Urinary bladder (tissue), 4 donors: ENCODE data around the gene XCR1. TPM values are rescaled to one million over a fixed set of nuclear protein-coding genes. Genes with fewer than 3 reads are reported as not detected.

Source experiments
- DNase-seq: peaks from one replicate; pipeline ENCODE4 v3.0.0-alpha.2; 2015; ENCODE audit errors: extremely low spot score
- H3K27ac ChIP-seq: one replicate; pipeline ENCODE4 v1.5.1; 2013; ENCODE audit warnings: low read depth, mild to moderate bottlenecking, moderate library complexity
- H3K36me3 ChIP-seq: one replicate; pipeline ENCODE4 v1.6.1; 2013; ENCODE audit warnings: mild to moderate bottlenecking, moderate library complexity; ENCODE audit not compliant: insufficient read depth
- H3K4me1 ChIP-seq: one replicate; pipeline ENCODE4 v1.6.1; 2013; ENCODE audit warnings: mild to moderate bottlenecking, moderate library complexity; ENCODE audit not compliant: insufficient read depth
- H3K4me3 ChIP-seq: one replicate; pipeline ENCODE4 v1.5.1; 2013; ENCODE audit warnings: low read depth, low read length
- WGBS: extraction: QIAGEN DNeasy Blood & Tissue Kit; methylation state at CpG from one replicate; pipeline ENCODE4 v1.1.7; 2013; 5-methylcytosine and 5-hydroxymethylcytosine counted together
- polyA plus RNA-seq: library from polyadenylated mRNA; stranded (reverse); fragments of 200-250 nt; gene quantifications from one replicate; pipeline ENCODE4 v1.2.3, GENCODE V29; 2013
- total RNA-seq: library from RNA; depleted of rRNA; stranded (reverse); fragments of >200 nt; gene quantifications from one replicate; pipeline ENCODE4 v1.2.3, GENCODE V29; 2014
- donor health status: healthy with polysubstance abuse.
- donor health status: healthy.

XCR1 gene
- total and polyA plus RNA-seq, 2 donors: 0.77 to 1.0 TPM

DNA sequence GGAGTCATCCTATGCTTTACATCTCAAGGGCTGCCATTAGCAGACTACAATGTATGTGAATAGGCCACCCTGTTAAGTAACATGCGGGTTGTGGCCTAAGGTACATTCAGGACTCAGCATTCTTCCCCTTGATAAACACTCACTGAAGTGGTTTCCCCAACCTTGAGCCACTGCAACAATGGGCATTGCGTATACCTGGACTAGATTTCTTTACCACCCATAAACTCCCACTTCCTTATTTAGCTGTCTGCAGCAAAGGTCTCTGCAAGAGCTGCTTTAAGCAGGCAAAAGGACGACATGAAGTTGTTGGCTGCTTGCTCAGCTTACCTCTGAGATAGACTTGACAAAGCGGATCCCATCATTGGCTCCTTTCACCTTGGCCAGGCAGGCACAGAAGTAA is 47.9 kb downstream of the XCR1 start:
- no peaks in the 10 kb centered on the region for H3K36me3 ChIP-seq
- H3K4me3 ChIP-seq: no peak overlapping the region
- no peak overlapping the region for H3K27ac ChIP-seq
- DNase-seq: no peak
- 89% methylated on average over 4 of the region's 4 CpGs for WGBS
- H3K4me1 ChIP-seq: no peaks in the 10 kb centered on the region

DNA sequence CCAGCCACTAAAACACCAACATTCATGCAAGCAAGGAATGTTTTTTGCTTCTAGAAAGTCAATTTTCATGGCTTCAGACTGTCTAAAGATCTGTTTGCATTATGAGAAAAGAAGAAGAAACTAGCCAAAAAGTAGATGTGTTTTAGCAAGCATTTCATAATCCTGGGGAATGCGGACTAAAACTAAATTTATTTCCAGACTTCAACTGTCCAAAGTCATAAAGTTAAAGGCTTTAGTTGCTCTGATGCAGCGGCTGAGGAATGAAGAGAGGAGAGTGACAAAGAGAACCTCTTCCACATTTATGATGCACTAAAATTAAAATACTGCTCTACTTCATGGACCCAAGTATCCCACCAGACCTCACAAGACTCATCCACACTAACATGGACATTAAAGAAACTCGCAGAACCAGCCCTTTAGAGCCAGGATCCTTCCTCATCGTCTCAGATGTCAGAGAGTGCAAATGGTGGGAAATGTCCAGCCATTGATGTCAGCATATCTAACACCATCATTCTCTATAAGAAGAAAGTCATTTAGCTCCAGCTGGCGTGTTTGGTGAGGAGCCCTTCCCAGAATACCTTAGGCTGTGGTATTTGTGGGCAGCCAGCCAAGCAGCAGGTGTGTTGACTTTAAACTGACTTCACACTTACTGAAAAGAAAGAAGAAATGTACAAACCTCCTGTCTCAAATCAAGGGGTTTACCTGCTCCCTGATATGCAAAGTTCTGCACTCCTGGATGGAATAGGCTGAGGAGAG is 49.1 kb downstream of the XCR1 start:
- H3K27ac ChIP-seq: no peak overlapping the region

DNA sequence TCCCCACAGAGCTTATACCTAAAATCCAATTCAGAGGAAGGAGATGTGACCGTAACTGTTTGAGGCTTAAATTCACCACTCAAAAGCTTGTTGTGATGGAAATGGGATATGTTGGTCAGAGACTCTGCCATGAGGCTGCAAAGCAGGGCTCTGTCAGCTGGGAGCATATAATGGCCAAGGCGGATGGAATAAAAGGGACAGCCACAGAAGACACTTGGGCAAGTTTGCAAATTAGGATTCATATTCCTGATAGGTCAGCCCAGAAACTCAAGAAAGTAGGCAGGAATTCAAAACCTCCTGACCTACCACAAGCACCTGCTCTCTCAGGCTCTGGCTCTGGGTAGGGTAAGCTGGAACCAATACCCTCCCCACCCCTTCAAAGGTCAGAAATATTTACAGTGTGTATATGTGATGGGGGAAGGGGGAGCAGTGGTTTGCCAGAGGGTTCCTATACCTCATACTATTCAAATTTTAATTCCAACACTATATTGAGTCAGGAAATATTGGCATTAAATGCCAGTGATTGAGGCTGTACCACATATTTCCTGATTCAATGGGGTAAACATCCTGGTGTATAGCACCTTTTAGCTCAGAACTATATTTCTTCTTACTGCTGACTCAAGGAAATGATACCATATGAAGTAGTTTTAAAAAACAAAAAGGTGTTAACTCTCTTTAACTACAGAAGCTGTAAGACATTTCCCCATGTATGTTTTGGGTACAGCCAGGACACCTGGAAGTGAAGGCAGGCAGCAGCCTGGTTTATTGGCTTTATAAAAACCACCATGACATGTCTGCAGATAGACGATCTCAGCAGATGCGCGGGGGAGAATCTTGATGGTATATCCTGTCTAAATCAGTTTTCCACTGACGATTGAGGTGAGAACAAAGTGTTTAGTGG is 50.8 kb downstream of the XCR1 start:
- 74% methylated on average over 6 of the region's 6 CpGs for WGBS
- Histone ChIP-seq H3K4me3 (no peak overlapping the region), H3K4me1 (no peaks in the 10 kb centered on the region)

More for the DNA sequence above, 49.1 kb downstream of the XCR1 start:
- Histone ChIP-seq H3K4me1 (no peaks in the 10 kb centered on the region), H3K36me3 (no peaks in the 10 kb centered on the region), H3K4me3 (no peak overlapping the region)
- no peak for DNase-seq
- 72% methylated on average over 5 of the region's 5 CpGs for WGBS

DNA sequence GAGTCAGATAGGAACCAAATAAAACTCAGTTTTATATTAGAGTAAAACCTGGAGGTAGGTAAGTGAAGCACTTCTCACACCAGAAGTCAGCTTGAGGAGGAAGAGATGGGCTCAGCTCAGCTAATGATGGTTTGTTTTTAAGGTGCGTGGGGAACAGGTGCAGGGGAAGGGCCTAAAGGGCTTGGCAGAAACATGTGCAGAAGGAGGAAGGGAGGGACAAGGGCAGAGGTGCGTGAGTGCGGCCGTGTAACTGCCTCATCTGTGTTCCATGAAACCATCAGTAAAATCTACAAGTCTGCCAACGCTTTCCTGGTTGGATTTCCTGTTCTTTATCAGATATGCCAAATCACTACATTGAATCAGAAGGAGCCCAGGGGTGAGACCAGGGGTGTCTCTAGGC is 51.6 kb downstream of the XCR1 start:
- Histone ChIP-seq H3K36me3 (no peaks in the 10 kb centered on the region), H3K4me1 (no peaks in the 10 kb centered on the region), H3K4me3 (no peak overlapping the region), H3K27ac (no peak overlapping the region)
- WGBS: 74% methylated on average over 5 of the region's 5 CpGs
- no peak for DNase-seq

More for the DNA sequence above, 50.8 kb downstream of the XCR1 start:
- no peak for DNase-seq
- Histone ChIP-seq H3K36me3 (no peaks in the 10 kb centered on the region), H3K27ac (no peak overlapping the region)

DNA sequence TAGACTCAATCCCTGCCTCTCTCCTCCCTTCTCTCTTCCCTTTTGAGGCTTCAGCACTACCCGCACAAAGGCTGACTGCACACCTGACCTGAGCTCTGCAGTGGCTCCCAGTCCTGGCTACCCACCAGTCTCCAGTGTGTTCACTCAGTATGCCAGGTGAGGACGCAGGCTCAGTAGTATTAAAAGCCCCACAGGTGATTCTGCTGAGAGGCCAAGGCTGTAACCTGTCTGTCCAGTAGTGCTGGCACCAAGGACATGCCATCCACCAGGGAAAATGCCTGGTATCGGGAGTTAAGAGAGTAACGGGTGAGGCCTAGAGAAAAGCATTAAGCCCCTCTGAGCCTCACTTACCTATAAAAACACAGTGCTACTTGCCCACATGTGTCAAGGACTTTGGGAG is 52.6 kb downstream of the XCR1 start:
- no peak overlapping the region for H3K27ac ChIP-seq
- H3K4me3 ChIP-seq: no peak overlapping the region
- WGBS: 92% methylated on average over 4 of the region's 4 CpGs
- no peaks in the 10 kb centered on the region for H3K4me1 ChIP-seq
- no peak for DNase-seq
- H3K36me3 ChIP-seq: no peaks in the 10 kb centered on the region

DNA sequence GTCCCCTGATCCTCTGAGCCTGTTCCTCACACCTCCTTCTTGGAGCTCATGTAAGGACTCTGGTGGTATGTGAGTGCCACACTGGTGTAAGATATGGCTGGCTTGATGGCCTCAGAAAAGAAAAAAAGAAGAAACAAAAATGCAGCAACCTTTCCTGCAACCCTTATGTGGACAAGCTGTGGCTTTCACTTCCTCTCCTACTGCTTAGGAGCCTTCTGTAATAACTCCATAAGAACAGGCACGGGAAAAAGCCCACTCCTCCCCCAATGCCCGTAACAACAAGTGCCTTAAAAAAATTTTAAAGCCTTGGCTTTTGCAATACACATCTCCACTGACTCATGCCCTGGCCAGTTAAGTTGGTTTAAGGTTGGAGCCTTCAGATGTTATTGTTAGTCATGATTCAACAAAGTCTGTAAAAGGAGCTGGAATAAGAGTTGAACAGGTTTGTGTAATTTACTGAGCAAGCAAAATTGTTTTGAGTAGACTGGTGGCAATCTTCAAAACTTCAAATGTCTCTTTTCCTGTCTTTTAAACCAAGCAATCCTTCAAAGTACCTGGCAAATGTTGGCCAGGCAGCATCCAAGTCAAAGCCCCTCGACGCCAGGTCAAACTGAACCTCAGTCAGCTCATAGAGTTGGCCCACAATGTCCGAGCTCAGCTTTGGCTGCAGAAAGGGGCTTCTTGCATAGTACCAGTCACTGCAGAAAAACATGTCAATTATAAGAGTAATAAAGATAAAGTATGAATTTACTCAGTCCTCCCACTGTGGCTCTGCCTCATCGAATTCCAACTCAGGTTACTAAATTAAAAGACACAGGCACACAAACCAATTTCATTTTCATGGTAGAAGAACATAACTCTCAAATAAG is 54.5 kb downstream of the XCR1 start:
- WGBS: 47% methylated on average over 6 of the region's 6 CpGs
- Histone ChIP-seq H3K27ac (no peak overlapping the region), H3K4me3 (no peak overlapping the region), H3K4me1 (no peaks in the 10 kb centered on the region), H3K36me3 (peaks cover 3% of the 10 kb centered on the region)
- no peak for DNase-seq

DNA sequence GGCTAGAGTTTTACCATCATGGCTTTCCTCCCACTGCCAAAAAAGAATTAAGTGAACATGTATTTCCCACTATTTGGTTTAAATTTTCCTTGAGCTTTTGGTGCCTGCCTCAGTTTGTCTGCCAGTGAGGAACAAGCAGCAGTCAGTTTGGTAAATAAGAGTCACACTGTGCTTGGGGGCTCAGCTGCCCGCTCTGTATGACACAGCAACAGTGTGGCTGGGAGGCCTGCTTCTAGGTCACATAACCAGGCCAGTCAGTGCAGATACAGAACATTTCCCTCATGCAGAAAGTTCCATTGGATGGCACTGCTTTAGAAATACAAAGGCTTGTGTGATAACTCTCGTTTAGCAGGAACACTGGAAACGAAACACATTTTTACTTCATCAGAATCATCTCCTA is 57.3 kb downstream of the XCR1 start:
- no peak overlapping the region for H3K4me3 ChIP-seq
- DNase-seq: no peak
- H3K36me3 ChIP-seq: peaks cover 6% of the 10 kb centered on the region
- no peak overlapping the region for H3K27ac ChIP-seq
- 95% methylated on average over 3 of the region's 3 CpGs for WGBS
- no peaks in the 10 kb centered on the region for H3K4me1 ChIP-seq

DNA sequence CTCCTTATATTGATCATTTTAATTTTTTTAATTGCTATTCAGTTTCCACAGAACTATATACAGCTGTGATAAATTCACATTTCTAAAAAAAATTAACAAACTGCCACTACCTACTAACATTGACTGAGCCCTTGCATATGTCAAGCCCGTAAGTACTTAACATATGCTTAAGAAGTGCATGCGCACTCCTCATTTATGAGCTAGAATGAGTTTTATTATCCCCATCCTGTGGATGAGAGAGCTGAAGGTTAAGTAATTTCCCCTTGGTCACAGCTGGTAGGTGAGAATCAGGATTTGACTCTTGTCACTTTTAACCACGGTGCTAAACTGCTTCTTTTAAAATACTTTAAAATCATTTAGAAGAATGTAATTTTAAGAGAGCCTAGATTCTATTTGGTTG is 58.2 kb downstream of the XCR1 start:
- Histone ChIP-seq H3K4me1 (no peaks in the 10 kb centered on the region), H3K4me3 (no peak overlapping the region), H3K27ac (no peak overlapping the region), H3K36me3 (peaks cover 6% of the 10 kb centered on the region)
- no peak for DNase-seq
- 80% methylated on average over 3 of the region's 3 CpGs for WGBS

DNA sequence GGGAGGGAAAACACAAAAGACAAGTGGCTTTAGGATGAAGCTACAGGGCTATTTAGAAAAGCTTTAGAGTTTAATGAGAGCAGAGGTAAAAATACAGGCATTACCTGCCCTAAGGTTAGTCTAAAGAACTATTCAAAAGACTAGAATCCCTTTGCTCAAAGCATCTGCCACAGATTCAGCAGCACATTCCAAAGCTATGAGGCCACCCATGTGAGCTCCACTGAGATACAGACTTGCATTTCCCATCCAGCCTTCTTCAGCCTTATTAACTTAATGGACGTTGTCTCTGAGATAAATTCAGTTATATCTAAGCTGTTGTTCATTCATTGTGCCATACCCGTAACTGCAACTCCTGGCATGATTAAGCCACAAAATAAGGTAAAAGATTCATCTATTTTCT is 58.6 kb downstream of the XCR1 start:
- H3K4me1 ChIP-seq: no peaks in the 10 kb centered on the region

DNA sequence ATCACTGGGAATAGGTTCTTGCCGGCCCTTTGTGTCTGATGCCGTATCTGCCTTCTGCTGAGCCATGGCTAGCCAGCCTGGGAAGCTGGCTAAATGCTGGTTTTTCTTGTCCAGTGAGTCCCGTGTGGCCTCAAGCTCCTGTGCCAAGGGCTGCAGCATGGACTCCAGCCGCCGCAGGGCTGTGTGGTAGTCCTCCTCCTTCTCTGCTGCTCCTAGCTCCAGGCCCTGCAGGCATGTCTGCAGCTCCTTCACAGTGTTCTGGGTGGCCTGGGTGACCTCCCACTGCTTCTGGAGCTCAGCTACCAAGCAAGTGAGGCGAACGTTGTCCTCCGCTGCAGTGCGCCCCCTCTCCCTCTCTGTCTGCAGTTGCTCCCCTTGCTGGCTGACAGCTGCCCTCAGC is 59.1 kb downstream of the XCR1 start:
- Histone ChIP-seq H3K36me3 (peaks cover 6% of the 10 kb centered on the region), H3K27ac (no peak overlapping the region), H3K4me1 (no peaks in the 10 kb centered on the region), H3K4me3 (no peak overlapping the region)
- DNase-seq: no peak
- 82% methylated on average over 9 of the region's 9 CpGs for WGBS

More for the DNA sequence above, 58.6 kb downstream of the XCR1 start:
- Histone ChIP-seq H3K4me3 (no peak overlapping the region), H3K36me3 (peaks cover 6% of the 10 kb centered on the region), H3K27ac (no peak overlapping the region)
- 46% methylated on average over 2 of the region's 2 CpGs for WGBS
- no peak for DNase-seq

DNA sequence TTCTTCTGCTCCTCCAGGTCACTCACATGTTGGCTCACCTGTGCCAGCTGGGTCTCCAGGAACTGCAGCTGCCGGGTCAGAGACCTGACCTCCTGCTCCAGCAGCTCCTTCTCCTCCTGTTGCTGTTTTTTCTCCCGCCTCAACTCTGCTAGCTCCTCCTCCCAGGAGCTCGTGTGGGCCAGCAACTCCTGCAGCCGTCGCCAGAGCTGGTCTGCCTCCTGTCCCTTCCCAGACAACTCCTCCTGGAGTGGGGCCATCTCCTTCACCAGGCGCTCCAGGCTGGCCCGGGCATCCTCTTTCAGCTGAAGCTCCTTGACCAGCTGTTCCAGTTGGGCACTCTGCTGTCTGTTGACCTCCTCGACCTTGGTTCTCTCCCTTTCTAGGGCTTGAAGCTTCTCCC is 59.6 kb downstream of the XCR1 start:
- Histone ChIP-seq H3K36me3 (peaks cover 6% of the 10 kb centered on the region), H3K4me1 (no peaks in the 10 kb centered on the region)
- no peak for DNase-seq

More for the DNA sequence above, 59.6 kb downstream of the XCR1 start:
- H3K4me3 ChIP-seq: no peak overlapping the region
- no peak overlapping the region for H3K27ac ChIP-seq
- whole genome bisulfite sequencing: 61% methylated on average over 8 of the region's 8 CpGs
